Endothelial cell (in vitro differentiated cells): ENCODE measurements around the gene RRM2. TPM values are rescaled to one million over a fixed set of nuclear protein-coding genes. Genes with fewer than 3 reads are reported as not detected.
"Not testable (repeated sequence)": the region's sequence is repeated elsewhere in the genome, so short reads cannot be mapped to it uniquely, and the experiment has no call there.

Experiments
- DNase-seq: peaks from one replicate; pipeline ENCODE4 v3.0.0; 2021; ENCODE audit warnings: low spot score
- H3K27ac Mint-ChIP-seq: one replicate; pipeline ENCODE4 v1.8.0; 2021; ENCODE audit warnings: mixed read lengths, inconsistent platforms; ENCODE audit not compliant: unreplicated experiment
- H3K27me3 Mint-ChIP-seq: one replicate; pipeline ENCODE4 v1.8.0; 2021; ENCODE audit warnings: mild to moderate bottlenecking, moderate library complexity, mixed read lengths, inconsistent platforms; ENCODE audit not compliant: unreplicated experiment
- H3K36me3 Mint-ChIP-seq: one replicate; pipeline ENCODE4 v1.8.0; 2021; ENCODE audit warnings: mild to moderate bottlenecking, low read depth, mixed read lengths, inconsistent platforms; ENCODE audit not compliant: unreplicated experiment
- H3K4me1 Mint-ChIP-seq: one replicate; pipeline ENCODE4 v1.8.0; 2021; ENCODE audit warnings: mild to moderate bottlenecking, mixed read lengths, inconsistent platforms; ENCODE audit not compliant: unreplicated experiment
- H3K4me3 Mint-ChIP-seq: one replicate; pipeline ENCODE4 v1.8.0; 2021; ENCODE audit warnings: mild to moderate bottlenecking, mixed read lengths, inconsistent platforms; ENCODE audit not compliant: unreplicated experiment
- H3K9me3 Mint-ChIP-seq: one replicate; pipeline ENCODE4 v1.8.0; 2021; ENCODE audit warnings: mixed read lengths, inconsistent platforms; ENCODE audit not compliant: unreplicated experiment
- total RNA-seq: library from RNA; stranded (reverse); fragmentation: NEBNext Ultra II Directional; extraction: Animal tissue kit (Norgen Biotek cat#: 25700); gene quantifications from one replicate; pipeline ENCODE4 v1.2.1, GENCODE V29; 2021; ENCODE audit not compliant: unreplicated experiment
- TF ChIP-seq, protein P1 (sequence below): fragments of 200-600 bp; sonication (generic); IDR thresholded peaks from one replicate; pipeline ENCODE4 v1.5.0; 2021; ENCODE audit warnings: antibody characterized with exemption; ENCODE audit not compliant: unreplicated experiment

The RRM2 gene
- total RNA-seq, 1 donor from 2014 or later, result 18.7 TPM

DNA sequence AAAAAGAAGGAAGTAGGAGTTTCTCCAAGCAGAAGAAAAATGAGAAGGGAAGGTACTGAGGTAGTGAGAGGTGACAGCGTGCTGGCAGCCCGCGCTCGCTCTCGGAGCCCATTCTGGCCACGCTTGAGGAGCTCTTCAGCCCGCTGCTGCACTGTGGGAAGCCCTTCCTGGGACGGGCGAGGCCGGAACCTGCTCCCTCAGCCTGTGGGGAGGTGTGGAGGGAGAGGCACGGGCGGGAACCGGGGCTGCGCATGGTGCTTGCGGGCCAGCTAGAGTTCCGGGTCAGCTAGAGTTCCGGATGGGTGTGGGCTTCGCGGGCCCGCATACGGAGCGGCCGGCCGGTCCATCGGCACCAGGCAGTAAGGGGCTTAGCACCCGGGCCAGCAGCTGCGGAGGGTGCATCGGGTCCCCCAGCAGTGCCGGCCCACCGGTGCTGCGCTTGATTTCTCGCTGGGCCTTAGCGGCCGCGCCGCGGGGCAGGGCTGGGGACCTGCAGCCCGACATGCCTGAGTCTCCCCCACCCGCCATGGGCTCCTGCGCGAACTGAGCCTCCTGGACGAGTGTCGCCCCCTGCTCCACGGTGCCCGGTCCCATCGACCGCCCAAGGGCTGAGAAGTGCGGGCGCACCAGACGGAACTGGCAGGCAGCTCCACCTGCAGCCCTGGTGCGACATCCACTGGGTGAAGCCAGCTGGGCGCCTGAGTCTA, 31.2 kb upstream of the RRM2 start:
- Mint-ChIP-seq H3K9me3 (no peaks in the 10 kb centered on the region), H3K27ac (no peak overlapping the region), H3K36me3 (no peaks in the 10 kb centered on the region), H3K4me3 (no peak overlapping the region), H3K4me1 (peaks cover 5% of the 10 kb centered on the region), H3K27me3 (peaks cover 6% of the 10 kb centered on the region)
- TF ChIP-seq, protein P1, sequence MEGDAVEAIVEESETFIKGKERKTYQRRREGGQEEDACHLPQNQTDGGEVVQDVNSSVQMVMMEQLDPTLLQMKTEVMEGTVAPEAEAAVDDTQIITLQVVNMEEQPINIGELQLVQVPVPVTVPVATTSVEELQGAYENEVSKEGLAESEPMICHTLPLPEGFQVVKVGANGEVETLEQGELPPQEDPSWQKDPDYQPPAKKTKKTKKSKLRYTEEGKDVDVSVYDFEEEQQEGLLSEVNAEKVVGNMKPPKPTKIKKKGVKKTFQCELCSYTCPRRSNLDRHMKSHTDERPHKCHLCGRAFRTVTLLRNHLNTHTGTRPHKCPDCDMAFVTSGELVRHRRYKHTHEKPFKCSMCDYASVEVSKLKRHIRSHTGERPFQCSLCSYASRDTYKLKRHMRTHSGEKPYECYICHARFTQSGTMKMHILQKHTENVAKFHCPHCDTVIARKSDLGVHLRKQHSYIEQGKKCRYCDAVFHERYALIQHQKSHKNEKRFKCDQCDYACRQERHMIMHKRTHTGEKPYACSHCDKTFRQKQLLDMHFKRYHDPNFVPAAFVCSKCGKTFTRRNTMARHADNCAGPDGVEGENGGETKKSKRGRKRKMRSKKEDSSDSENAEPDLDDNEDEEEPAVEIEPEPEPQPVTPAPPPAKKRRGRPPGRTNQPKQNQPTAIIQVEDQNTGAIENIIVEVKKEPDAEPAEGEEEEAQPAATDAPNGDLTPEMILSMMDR, result no peak
- no peak for DNase-seq

GRCh38 chr2:10091889-10092244, 30.7 kb upstream of the RRM2 start:
- H3K4me1 Mint-ChIP-seq, H3K27me3 Mint-ChIP-seq, H3K9me3 Mint-ChIP-seq, H3K27ac Mint-ChIP-seq, H3K36me3 Mint-ChIP-seq, DNase-seq: not testable (repeated sequence)
- peak overlapping the region; percentile 15 for H3K4me3 Mint-ChIP-seq

- no peak overlapping the region for H3K27ac Mint-ChIP-seq
- H3K36me3 Mint-ChIP-seq, result no peaks in the 10 kb centered on the region
- no peak overlapping the region for H3K4me3 Mint-ChIP-seq
- H3K9me3 Mint-ChIP-seq, result no peaks in the 10 kb centered on the region
- DNase-seq, result no peak
- peaks cover 5% of the 10 kb centered on the region for H3K4me1 Mint-ChIP-seq
- no peaks in the 10 kb centered on the region for H3K27me3 Mint-ChIP-seq
- TF ChIP-seq, protein P1, result no peak
These were observed 28.2 kb upstream of the RRM2 start for GRCh38 chr2:10094271-10094814.

DNA sequence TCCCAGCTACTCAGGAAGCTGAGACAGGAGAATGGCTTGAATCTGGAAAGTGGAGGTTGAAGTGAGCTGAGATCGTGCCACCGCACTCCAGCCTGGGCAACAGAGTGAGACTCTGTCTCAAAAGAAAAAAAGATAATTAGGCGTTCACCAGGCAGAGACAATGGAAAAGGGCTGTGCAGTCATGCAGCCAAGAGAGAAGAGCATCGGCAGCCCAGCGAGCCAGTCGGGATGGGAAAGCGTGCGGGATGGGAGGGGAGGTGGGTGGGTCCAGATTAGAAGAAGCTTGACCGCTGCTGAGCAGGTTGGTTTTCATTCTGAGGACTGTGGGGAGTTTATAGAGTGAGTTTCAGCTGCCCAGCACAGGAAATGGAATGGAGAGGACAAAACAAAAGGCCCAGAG, 27.4 kb upstream of the RRM2 start:
- no peak for DNase-seq
- Mint-ChIP-seq H3K4me1 (peaks cover 5% of the 10 kb centered on the region), H3K27ac (no peak overlapping the region), H3K36me3 (no peaks in the 10 kb centered on the region), H3K4me3 (no peak overlapping the region), H3K27me3 (no peaks in the 10 kb centered on the region), H3K9me3 (no peaks in the 10 kb centered on the region)
- TF ChIP-seq, protein P1, result no peak

DNA sequence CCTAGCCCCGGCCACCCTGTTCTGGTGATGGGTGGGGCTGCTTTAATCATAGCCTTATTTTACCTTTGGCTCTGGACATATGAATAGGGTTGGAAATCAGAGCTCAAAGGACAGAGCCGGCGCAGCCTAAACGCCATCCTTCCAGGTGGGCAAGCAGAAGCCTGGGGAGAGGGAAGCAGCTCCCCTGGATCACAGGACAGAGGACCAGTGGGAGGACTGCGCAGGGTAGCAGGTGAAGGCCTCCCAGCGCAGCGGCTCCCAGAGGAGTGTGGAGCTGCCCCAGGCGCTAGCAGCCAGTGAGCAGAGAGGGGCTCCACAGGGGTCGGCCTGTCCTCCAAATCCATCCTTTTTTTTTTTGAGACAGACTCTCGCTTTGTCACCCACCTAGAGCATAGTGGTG, 25.9 kb upstream of the RRM2 start:
- TF ChIP-seq, protein P1, result no peak
- Mint-ChIP-seq H3K4me1 (peaks cover 5% of the 10 kb centered on the region), H3K9me3 (no peaks in the 10 kb centered on the region), H3K36me3 (no peaks in the 10 kb centered on the region), H3K27ac (no peak overlapping the region), H3K27me3 (peaks cover 1% of the 10 kb centered on the region), H3K4me3 (no peak overlapping the region)
- DNase-seq, result no peak
